Smooth muscle cell (in vitro differentiated cells): Measurements from ENCODE around the gene SET. TPM values are rescaled to one million over a fixed set of nuclear protein-coding genes. Genes with fewer than 3 reads are reported as not detected.

Experiments
- DNase-seq: peaks from one replicate; lab custom pipeline; 2025; ENCODE audit not compliant: unreplicated experiment; lab: John Stamatoyannopoulos, UW
- H2AFZ ChIP-seq: fragments of 200-600 bp; sonication (generic); 2 replicates; pipeline ENCODE4 v1.6.0; 2016; ENCODE audit warnings: antibody characterized with exemption, low read depth, mild to moderate bottlenecking
- H3F3A ChIP-seq: fragments of 200-600 bp; sonication (generic); 2 replicates; pipeline ENCODE4 v1.6.0; 2017; ENCODE audit warnings: antibody characterized with exemption, low read depth
- H3K27ac ChIP-seq: fragments of 200-600 bp; sonication (generic); 2 replicates; pipeline ENCODE4 v1.5.1; 2016; ENCODE audit warnings: low read depth, mild to moderate bottlenecking
- H3K27me3 ChIP-seq: fragments of 200-600 bp; sonication (generic); 2 replicates; pipeline ENCODE4 v1.6.1; 2016; ENCODE audit warnings: low read depth, mild to moderate bottlenecking
- H3K36me3 ChIP-seq: fragments of 200-600 bp; sonication (generic); 2 replicates; pipeline ENCODE4 v1.5.1; 2016; ENCODE audit warnings: low read depth
- H3K4me1 ChIP-seq: fragments of 200-600 bp; sonication (generic); 2 replicates; pipeline ENCODE4 v1.5.1; 2016; ENCODE audit warnings: low read depth
- H3K4me2 ChIP-seq: fragments of 200-600 bp; sonication (generic); 2 replicates; pipeline ENCODE4 v1.6.0; 2016; ENCODE audit warnings: mild to moderate bottlenecking
- H3K4me3 ChIP-seq: fragments of 200-600 bp; sonication (generic); 2 replicates; pipeline ENCODE4 v1.5.1; 2016; ENCODE audit warnings: mild to moderate bottlenecking
- H3K79me2 ChIP-seq: fragments of 200-600 bp; sonication (generic); 2 replicates; pipeline ENCODE4 v1.6.0; 2016; ENCODE audit warnings: low read depth, mild to moderate bottlenecking
- H3K9ac ChIP-seq: fragments of 200-600 bp; sonication (generic); 2 replicates; pipeline ENCODE4 v1.6.0; 2016; ENCODE audit warnings: low read depth
- H3K9me3 ChIP-seq: fragments of 200-600 bp; sonication (generic); replicated peaks from 2 replicates; pipeline ENCODE4 v1.5.1; 2016; ENCODE audit warnings: low read depth
- H4K20me1 ChIP-seq: fragments of 200-600 bp; sonication (generic); 2 replicates; pipeline ENCODE4 v1.6.0; 2016; ENCODE audit warnings: low read depth
- CTCF ChIP-seq: fragments of 200-600 bp; sonication (generic); IDR thresholded peaks from 2 replicates; pipeline ENCODE4 v1.5.1; 2017; ENCODE audit warnings: borderline replicate concordance, mild to moderate bottlenecking, antibody characterized with exemption; ENCODE audit not compliant: insufficient read depth, poor library complexity, severe bottlenecking
- WGBS: methylation state at CpG from one replicate; pipeline ENCODE4 v1.1.7; 2016; ENCODE audit warnings: low lambda C conversion rate; 5-methylcytosine and 5-hydroxymethylcytosine counted together
- polyA plus RNA-seq: library from polyadenylated mRNA; unstranded; fragments of >200 nt; fragmentation: Nextera tagmentation; extraction: Ambion mirVana; gene quantifications from 2 replicates; pipeline ENCODE4 v1.2.1, GENCODE V29; 2016
- total RNA-seq: library from RNA; depleted of rRNA; stranded (reverse); fragments of >200 nt; gene quantifications from 2 replicates; pipeline ENCODE4 v1.2.3, GENCODE V29; 2014

SET gene
- total and polyA plus RNA-seq, 2 experiments from 2014 or later: 162 to 262 TPM

GRCh38 chr9:128654481-128654880 lies 34.5 kb upstream of the SET start:
- Histone ChIP-seq H4K20me1 (no peaks in the 10 kb centered on the region), H3K9me3 (no peaks in the 10 kb centered on the region), H3K9ac (no peak overlapping the region), H3F3A (peaks cover 5% of the 10 kb centered on the region), H3K27me3 (no peaks in the 10 kb centered on the region), H2AFZ (no peak overlapping the region), H3K27ac (no peak overlapping the region), H3K4me1 (no peaks in the 10 kb centered on the region), H3K79me2 (peaks cover 7% of the 10 kb centered on the region), H3K4me2 (no peak overlapping the region), H3K36me3 (no peaks in the 10 kb centered on the region), H3K4me3 (no peak overlapping the region)
- DNase-seq: no peak
- WGBS: 100% methylated on average over 1 of the region's 1 CpG
- TF ChIP-seq CTCF: no peak

GRCh38 chr9:128656416-128657343 lies 32.3 kb upstream of the SET start, which contains the start of gene DYNC2I2:
DYNC2I2 (minus strand) TSS chr9:128656847; CDS start chr9:128656726, 121 bp downstream.
- DNase-seq: peak; percentile 81
- Histone ChIP-seq H3K27me3 (no peaks in the 10 kb centered on the region), H3K4me3 (peak within 1 kb of the TSS; percentile 72), H3K4me1 (no peaks in the 10 kb centered on the region), H3K79me2 (peaks cover 7% of the 10 kb centered on the region), H4K20me1 (no peaks in the 10 kb centered on the region), H3F3A (peaks cover 5% of the 10 kb centered on the region), H3K36me3 (no peaks in the 10 kb centered on the region), H2AFZ (peak within 1 kb of the TSS; percentile 84), H3K9me3 (no peaks in the 10 kb centered on the region), H3K27ac (peak within 1 kb of the TSS; percentile 96), H3K4me2 (peak within 1 kb of the TSS; percentile 94), H3K9ac (peak within 1 kb of the TSS; percentile 95)
- TF ChIP-seq CTCF: no peak
- under 1% methylated on average over 86 of the region's 86 CpGs for WGBS

- Histone ChIP-seq H3F3A (peaks cover 5% of the 10 kb centered on the region), H3K4me1 (no peaks in the 10 kb centered on the region), H3K27me3 (no peaks in the 10 kb centered on the region), H3K9me3 (no peaks in the 10 kb centered on the region), H2AFZ (peak overlapping the region; percentile 84), H3K9ac (peak overlapping the region; percentile 95), H4K20me1 (no peaks in the 10 kb centered on the region), H3K27ac (peak overlapping the region; percentile 96), H3K79me2 (peaks cover 7% of the 10 kb centered on the region), H3K4me3 (peak overlapping the region; percentile 72), H3K4me2 (peak overlapping the region; percentile 94), H3K36me3 (no peaks in the 10 kb centered on the region)
- no peak for TF ChIP-seq CTCF
- DNase-seq: no peak
- 95% methylated on average over 13 of the region's 13 CpGs for WGBS
Measured at GRCh38 chr9:128657344-128657704, 31.7 kb upstream of the SET start.
